Omental fat pad (tissue), 4 donors: ENCODE results near the gene AGPAT3. TPM values are rescaled to one million over a fixed set of nuclear protein-coding genes. Genes with fewer than 3 reads are reported as not detected.

ENCODE experiments used
- ATAC-seq: fragments of 150-250 bp; one replicate; pipeline ENCODE4 v1.9.1; 2016; ENCODE audit warnings: mild to moderate bottlenecking, moderate library complexity; ENCODE audit not compliant: low FRiP score
- DNase-seq: peaks from one replicate; pipeline ENCODE4 v3.0.0-alpha.2; 2019; ENCODE audit warnings: low spot score
- total RNA-seq, 4 donors: library from RNA; depleted of rRNA; stranded (reverse); fragments of >200 nt; gene quantifications; one replicate each; pipeline ENCODE4 v1.1.0, GENCODE V29; 2016
- TF ChIP-seq, protein P1 (sequence below), 3 donors: fragments of 450-650 bp; IDR thresholded peaks; one replicate each; pipeline ENCODE4 v1.5.1; 2016 to 2017; ENCODE audit warnings: antibody characterized with exemption in 3 of 3, mild to moderate bottlenecking in 3 of 3, moderate library complexity in 2 of 3

Gene AGPAT3
- total RNA-seq, 4 donors from 2014 or later = 29.7 to 47.0 (median 43.3) TPM

DNA sequence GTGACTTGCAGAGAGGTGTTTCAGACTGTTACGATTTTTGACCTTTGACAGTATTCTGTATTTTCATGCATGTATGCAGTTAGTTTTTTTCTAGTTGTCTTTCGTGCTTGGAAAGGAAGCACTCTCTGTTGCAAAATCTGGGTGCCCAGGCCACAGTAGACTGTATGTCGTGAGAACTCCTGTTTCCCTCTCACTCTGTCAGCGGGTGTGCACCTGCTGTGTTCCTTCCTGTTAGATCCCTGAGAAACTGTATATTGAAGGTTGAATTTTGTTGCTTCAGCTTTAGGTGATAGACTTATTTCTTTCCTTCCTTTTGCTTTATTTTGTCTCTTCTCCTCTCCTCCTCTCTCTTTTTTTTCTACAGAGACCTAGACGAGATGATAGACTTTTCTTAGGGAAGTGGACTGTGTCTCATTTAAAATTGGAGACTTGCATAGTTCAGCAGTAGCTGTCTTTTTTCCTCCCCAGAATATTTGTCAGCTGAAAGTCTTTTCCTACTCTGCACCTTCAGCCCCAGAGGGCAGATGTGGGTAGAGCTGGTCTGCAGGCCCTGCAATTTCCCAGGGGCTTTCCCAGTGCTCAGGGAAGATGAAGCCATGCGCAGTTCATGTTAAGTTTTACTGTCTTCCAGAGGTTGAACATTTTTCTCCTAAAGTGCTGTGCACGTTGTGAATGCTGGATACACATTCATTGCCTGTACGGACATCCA lies 148.5 kb downstream of the AGPAT3 start:
- ATAC-seq = no peak
- TF ChIP-seq, protein P1, sequence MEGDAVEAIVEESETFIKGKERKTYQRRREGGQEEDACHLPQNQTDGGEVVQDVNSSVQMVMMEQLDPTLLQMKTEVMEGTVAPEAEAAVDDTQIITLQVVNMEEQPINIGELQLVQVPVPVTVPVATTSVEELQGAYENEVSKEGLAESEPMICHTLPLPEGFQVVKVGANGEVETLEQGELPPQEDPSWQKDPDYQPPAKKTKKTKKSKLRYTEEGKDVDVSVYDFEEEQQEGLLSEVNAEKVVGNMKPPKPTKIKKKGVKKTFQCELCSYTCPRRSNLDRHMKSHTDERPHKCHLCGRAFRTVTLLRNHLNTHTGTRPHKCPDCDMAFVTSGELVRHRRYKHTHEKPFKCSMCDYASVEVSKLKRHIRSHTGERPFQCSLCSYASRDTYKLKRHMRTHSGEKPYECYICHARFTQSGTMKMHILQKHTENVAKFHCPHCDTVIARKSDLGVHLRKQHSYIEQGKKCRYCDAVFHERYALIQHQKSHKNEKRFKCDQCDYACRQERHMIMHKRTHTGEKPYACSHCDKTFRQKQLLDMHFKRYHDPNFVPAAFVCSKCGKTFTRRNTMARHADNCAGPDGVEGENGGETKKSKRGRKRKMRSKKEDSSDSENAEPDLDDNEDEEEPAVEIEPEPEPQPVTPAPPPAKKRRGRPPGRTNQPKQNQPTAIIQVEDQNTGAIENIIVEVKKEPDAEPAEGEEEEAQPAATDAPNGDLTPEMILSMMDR (IDR thresholded peaks at IDR 0.05) = no peak
- no peak for DNase-seq

DNA sequence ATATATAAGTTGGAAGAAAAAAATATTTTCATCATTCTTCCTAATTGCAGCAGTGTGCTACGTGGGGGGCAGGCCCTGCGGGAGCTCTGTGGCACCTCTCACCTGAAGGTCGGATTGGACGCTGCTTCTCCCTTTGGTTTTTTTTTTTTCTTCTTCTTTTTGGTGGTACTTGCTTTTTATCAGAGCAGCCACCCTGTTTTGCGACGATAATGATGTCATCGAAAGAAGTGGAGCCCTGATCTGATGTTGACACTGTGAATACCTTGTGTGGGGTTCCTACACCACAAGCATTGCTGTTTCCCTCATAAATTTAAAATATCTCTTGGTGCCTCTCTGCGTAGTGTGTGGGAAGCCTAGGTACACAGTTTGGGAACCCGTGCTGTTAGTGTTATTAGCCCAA lies 152.6 kb downstream of the AGPAT3 start:
- DNase-seq = no peak
- ATAC-seq = no peak
- TF ChIP-seq, protein P1 (IDR thresholded peaks at IDR 0.05) = no peak

DNA sequence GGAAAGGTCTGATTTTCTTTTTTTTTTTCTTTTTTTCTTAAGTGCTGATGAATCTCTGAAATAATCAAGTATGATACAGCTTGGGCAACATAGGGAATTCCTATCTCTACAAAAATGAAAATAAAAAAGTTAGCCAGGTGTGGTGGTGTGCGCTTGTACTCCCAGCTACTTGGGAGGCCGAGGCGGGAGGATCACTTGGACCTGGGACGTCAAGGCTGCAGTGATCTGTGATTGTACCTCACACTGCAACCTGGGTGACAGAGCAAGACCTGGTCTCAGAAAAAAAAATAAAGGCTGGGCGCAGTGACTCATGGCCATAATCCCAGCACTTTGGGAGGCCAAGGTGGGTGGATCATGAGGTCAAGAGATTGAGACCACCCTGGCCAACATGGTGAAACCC lies 153.1 kb downstream of the AGPAT3 start:
- DNase-seq (no peak), ATAC-seq (no peak)
- TF ChIP-seq, protein P1 (IDR thresholded peaks at IDR 0.05) = no peak

DNA sequence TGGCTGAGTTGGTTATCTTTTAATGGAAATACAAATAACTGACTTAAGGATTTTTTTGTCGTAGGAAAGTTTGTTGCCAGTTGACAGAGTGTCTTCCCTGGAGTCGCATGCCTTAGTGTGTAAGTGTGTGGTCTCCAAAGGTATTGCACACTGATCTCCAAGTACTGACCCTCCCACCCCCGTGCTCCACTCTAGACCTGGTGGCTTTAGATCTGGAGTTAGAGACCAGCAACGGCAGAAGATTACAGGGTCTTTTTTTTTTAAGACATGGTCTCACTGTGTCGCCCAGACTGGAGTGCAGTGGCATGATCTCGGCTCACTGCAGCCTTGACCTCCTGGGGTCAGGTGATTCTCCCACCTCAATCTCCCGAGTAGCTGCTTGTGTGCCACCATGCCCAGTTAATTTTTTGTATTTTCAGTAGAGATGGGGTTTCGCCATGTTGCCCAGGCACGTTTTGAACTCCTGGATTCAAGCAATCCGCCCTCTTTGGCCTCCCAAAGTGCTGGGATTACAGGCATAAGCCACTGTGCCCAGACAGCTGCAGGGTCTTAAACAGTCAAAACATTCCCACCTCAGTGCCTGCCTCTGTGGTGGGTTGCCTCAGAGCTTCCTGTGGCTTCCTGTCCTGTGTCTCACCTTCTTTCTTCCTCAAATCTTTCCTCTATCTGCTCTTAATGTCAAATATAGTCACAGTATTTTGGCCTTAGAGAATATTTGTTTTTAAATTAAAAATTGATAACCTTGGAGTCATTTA lies 154.0 kb downstream of the AGPAT3 start:
- DNase-seq = no peak
- TF ChIP-seq, protein P1 (IDR thresholded peaks at IDR 0.05) = no peak

DNA sequence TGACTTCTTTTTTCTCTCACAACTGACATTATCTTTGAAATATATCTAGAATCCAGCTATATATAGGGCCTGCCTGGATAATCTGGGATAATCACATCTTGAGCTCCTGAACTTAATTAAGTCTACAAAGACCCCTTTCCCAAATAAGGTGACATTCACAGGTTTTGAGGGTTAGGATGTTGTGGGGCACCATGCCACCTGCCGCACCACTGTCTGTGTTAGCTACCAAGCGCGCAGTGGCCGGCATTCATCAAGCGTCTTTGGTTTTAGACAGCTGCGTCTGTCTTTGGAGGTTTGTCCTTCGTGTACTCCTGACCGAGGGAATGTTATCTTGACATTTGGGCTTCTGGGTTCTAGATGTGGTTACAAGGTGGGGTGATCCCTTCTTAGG lies 154.5 kb downstream of the AGPAT3 start:
- ATAC-seq (no peak), DNase-seq (no peak)
- TF ChIP-seq, protein P1 (IDR thresholded peaks at IDR 0.05) = no peak

More for the DNA sequence above, 154.0 kb downstream of the AGPAT3 start:
- no peak for ATAC-seq

DNA sequence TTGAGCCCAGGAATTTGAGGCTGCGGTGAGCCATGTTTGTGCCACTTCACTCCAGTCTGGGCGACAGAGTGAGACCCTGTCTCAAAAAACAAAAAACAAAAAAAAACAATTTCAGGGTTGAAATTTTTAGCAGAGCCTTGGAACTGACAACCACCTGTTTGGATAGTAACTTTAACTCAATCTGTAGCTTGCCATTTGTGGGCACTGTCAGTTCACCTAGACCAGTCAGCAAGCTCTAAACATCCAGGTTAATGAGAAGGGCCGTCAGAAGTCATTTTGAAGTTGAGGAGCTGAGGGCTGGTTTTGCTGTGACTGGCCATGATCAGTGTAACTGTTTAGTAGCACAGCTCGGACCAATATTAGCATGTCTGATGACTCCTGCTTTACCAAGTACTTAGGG lies 155.5 kb downstream of the AGPAT3 start:
- ATAC-seq (no peak), DNase-seq (no peak)
- TF ChIP-seq, protein P1 (IDR thresholded peaks at IDR 0.05) = no peak

DNA sequence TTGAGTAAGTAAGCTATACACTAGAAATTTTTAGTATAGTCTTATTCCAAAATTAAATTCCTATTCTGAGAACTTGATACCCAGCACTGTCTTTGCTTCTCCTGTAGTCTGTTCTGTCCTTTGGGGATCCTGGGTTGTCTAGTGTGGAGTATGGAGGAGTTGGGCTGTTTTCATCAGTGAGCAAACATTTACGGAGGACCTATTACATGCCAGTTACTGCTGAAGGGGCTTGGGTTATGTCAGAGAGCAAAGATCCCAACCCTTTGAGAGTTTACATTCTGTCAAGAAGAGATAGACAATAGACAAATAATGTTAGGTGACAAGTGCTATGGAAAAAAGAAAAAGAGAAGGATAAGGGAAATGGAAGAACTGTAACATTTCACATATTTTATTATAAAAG lies 156.0 kb downstream of the AGPAT3 start:
- TF ChIP-seq, protein P1 (IDR thresholded peaks at IDR 0.05) = no peak
- DNase-seq = no peak
- ATAC-seq = no peak
